NT2/D1 (cell line): ENCODE measurements around the gene P4HTM.

Experiments used
- SUZ12 ChIP-seq: IDR thresholded peaks from 2 replicates; pipeline ENCODE4 v1.6.1; 2011; ENCODE audit not compliant: insufficient read length, insufficient read depth; ENCODE audit errors: extremely low read depth
- ZNF274 ChIP-seq: IDR thresholded peaks from 2 replicates; pipeline ENCODE4 v1.6.1; 2011; ENCODE audit warnings: mild to moderate bottlenecking, low read depth, low read length

- no peak for TF ChIP-seq SUZ12
- TF ChIP-seq ZNF274, result no peak
Observed at GRCh38 chr3:48991851-48992545, 2.0 kb downstream of the P4HTM start.
